DND-41 (cell line): ENCODE measurements around the gene POU5F2.

ENCODE experiments used
- ATAC-seq: fragments of 200-7000 bp; cut with Tn5 transposase; 3 replicates; pipeline ENCODE4 v1.9.1; 2021; ENCODE audit warnings: low read depth; ENCODE audit not compliant: insufficient read depth
- DNase-seq: peaks from one replicate; pipeline ENCODE4 v3.0.0-alpha.2; 2020
- H2AFZ ChIP-seq: 2 replicates; pipeline ENCODE4 v1.6.0; 2012; ENCODE audit warnings: low read depth, low read length
- H3K27ac ChIP-seq: 2 replicates; pipeline ENCODE4 v1.5.1; 2012; ENCODE audit warnings: low read length, inconsistent platforms
- H3K27me3 ChIP-seq: fragments of 200-600 bp; sonication (generic); 2 replicates; pipeline ENCODE4 v1.6.0; 2012; ENCODE audit warnings: low read length, mild to moderate bottlenecking, inconsistent platforms; ENCODE audit not compliant: insufficient read depth, poor library complexity
- H3K36me3 ChIP-seq: 2 replicates; pipeline ENCODE4 v1.5.1; 2012; ENCODE audit warnings: low read length, inconsistent platforms; ENCODE audit not compliant: insufficient read depth
- H3K4me1 ChIP-seq: 2 replicates; pipeline ENCODE4 v1.5.1; 2012; ENCODE audit warnings: mild to moderate bottlenecking, low read length; ENCODE audit not compliant: insufficient read depth
- H3K4me2 ChIP-seq: 2 replicates; pipeline ENCODE4 v1.6.0; 2012; ENCODE audit warnings: mild to moderate bottlenecking, moderate library complexity, low read length, inconsistent platforms; ENCODE audit not compliant: insufficient read depth
- H3K4me3 ChIP-seq, 2 experiments: fragments of 200-600 bp in 1 of 2; shearing (Covaris generic) in 1 of 2; 2 replicates each; pipeline ENCODE4 v1.5.1; 2012 to 2016; ENCODE audit warnings: inconsistent platforms in 2 of 2, low read length in 2 of 2, mild to moderate bottlenecking in 2 of 2, low read depth in 1 of 2, moderate library complexity in 1 of 2
- H3K79me2 ChIP-seq: 2 replicates; pipeline ENCODE4 v1.6.0; 2012; ENCODE audit warnings: low read length, inconsistent platforms; ENCODE audit not compliant: insufficient read depth
- H3K9ac ChIP-seq: 2 replicates; pipeline ENCODE4 v1.6.0; 2012; ENCODE audit warnings: low read depth, mild to moderate bottlenecking, inconsistent platforms, low read length, moderate library complexity
- H3K9me3 ChIP-seq: 2 replicates; pipeline ENCODE4 v1.5.1; 2012; ENCODE audit warnings: low read length, moderate library complexity, mild to moderate bottlenecking, inconsistent platforms; ENCODE audit not compliant: insufficient read depth, severe bottlenecking
- H4K20me1 ChIP-seq: 2 replicates; pipeline ENCODE4 v1.6.0; 2012; ENCODE audit warnings: low read length; ENCODE audit not compliant: insufficient read depth
- EZH2 ChIP-seq: IDR thresholded peaks from 3 replicates; pipeline ENCODE4 v1.6.1; 2012; ENCODE audit warnings: borderline replicate concordance, low read depth, mild to moderate bottlenecking, moderate library complexity, low read length, inconsistent platforms; ENCODE audit not compliant: severe bottlenecking
- TF ChIP-seq, protein P1 (sequence below): IDR thresholded peaks from 2 replicates; pipeline ENCODE4 v1.5.1; 2012; ENCODE audit warnings: borderline replicate concordance, low read length, moderate library complexity, mild to moderate bottlenecking; ENCODE audit not compliant: poor library complexity, severe bottlenecking; ENCODE audit errors: extremely low read depth

Gene POU5F2

DNA sequence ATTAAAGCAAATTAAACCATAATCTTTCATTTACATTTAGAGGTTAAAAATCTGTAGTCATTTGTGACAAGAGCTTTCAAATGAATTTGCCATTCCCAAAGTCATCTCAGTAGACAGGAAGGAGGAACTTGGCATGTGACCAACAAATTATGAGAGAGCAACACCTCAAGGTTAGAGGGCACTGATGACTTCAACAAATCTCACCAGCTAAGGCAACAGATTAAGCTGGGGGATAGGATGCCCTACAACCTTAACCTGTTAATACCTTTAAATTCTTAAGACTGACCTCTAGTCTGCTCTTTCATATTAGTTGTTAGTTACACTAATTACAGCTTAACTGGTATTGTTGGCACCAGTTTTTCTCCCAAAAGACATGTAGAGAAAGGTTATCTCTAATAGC is 18.4 kb downstream of the POU5F2 start:
- H3K4me2 ChIP-seq = no peak overlapping the region
- no peak for TF ChIP-seq EZH2
- TF ChIP-seq, protein P1, sequence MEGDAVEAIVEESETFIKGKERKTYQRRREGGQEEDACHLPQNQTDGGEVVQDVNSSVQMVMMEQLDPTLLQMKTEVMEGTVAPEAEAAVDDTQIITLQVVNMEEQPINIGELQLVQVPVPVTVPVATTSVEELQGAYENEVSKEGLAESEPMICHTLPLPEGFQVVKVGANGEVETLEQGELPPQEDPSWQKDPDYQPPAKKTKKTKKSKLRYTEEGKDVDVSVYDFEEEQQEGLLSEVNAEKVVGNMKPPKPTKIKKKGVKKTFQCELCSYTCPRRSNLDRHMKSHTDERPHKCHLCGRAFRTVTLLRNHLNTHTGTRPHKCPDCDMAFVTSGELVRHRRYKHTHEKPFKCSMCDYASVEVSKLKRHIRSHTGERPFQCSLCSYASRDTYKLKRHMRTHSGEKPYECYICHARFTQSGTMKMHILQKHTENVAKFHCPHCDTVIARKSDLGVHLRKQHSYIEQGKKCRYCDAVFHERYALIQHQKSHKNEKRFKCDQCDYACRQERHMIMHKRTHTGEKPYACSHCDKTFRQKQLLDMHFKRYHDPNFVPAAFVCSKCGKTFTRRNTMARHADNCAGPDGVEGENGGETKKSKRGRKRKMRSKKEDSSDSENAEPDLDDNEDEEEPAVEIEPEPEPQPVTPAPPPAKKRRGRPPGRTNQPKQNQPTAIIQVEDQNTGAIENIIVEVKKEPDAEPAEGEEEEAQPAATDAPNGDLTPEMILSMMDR = no peak

DNA sequence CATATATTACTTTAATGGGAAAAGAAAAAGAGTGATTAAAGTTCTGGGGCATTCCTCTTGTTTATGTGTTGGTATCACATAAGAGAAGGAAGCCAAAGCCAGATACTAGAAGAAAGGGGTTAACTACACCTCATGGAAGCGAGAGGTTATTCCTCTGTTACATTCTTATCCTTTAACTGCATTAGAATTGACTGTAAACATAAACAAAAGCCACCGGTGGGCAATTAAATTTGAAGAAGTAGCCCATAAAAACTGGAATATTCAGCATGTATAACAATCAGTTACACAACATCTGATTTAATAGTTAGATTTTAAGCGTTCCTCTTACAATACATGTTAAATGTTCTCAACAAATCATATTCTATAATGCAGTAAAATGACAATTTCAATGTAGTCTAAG is 18.8 kb downstream of the POU5F2 start:
- Histone ChIP-seq H3K9me3 (no peaks in the 10 kb centered on the region), H4K20me1 (no peaks in the 10 kb centered on the region), H2AFZ (no peak overlapping the region), H3K4me2 (no peak overlapping the region), H3K36me3 (no peaks in the 10 kb centered on the region), H3K9ac (no peak overlapping the region), H3K4me1 (no peaks in the 10 kb centered on the region), H3K27me3 (no peaks in the 10 kb centered on the region), H3K4me3 (no peak overlapping the region), H3K79me2 (no peaks in the 10 kb centered on the region), H3K27ac (no peak overlapping the region)
- TF ChIP-seq, protein P1 = no peak
- TF ChIP-seq EZH2 = no peak
- ATAC-seq (no peak), DNase-seq (no peak)

More for the DNA sequence above, 18.4 kb downstream of the POU5F2 start:
- Histone ChIP-seq H3K79me2 (no peaks in the 10 kb centered on the region), H4K20me1 (no peaks in the 10 kb centered on the region), H3K36me3 (no peaks in the 10 kb centered on the region), H2AFZ (no peak overlapping the region), H3K4me1 (no peaks in the 10 kb centered on the region), H3K27me3 (no peaks in the 10 kb centered on the region), H3K27ac (no peak overlapping the region), H3K9ac (no peak overlapping the region), H3K4me3 (no peak overlapping the region), H3K9me3 (no peaks in the 10 kb centered on the region)
- ATAC-seq (no peak), DNase-seq (no peak)

DNA sequence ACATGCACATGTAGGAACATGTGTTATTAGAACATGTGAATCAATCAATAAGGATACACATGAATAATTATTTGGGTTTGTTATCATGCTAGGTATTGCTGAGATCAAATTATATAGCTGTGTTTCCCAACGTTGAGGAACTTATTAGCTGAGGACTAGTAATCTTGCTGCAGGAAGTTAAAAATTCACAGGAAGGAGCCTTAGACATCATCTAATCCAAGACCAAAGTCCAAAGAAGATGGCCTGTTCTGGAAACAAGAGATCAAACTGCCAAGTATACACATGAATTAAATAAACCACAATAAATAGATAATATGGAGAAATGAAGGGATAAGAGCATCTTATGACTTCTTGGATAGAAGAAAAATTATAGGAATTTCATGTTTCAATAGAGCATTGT is 19.9 kb downstream of the POU5F2 start:
- no peaks in the 10 kb centered on the region for H4K20me1 ChIP-seq
- no peak overlapping the region for H3K4me3 ChIP-seq

More for the DNA sequence above, 19.9 kb downstream of the POU5F2 start:
- H3K9me3 ChIP-seq = no peaks in the 10 kb centered on the region
- DNase-seq (no peak), ATAC-seq (no peak)
- H3K27me3 ChIP-seq = no peaks in the 10 kb centered on the region
- no peak overlapping the region for H3K4me2 ChIP-seq
- H3K4me1 ChIP-seq = no peaks in the 10 kb centered on the region
- H3K27ac ChIP-seq = no peak overlapping the region
- no peak overlapping the region for H3K9ac ChIP-seq
- H3K79me2 ChIP-seq = no peaks in the 10 kb centered on the region
- no peaks in the 10 kb centered on the region for H3K36me3 ChIP-seq
- H2AFZ ChIP-seq = no peak overlapping the region
- no peak for TF ChIP-seq EZH2
- TF ChIP-seq, protein P1 = no peak
